Stromal cell of bone marrow (primary cell): ENCODE measurements around the gene ZDHHC18.

Experiments used
- DNase-seq: peaks from one replicate; pipeline ENCODE4 v3.0.0-alpha.2; 2012; ENCODE audit warnings: low read depth

Gene ZDHHC18, protein sequence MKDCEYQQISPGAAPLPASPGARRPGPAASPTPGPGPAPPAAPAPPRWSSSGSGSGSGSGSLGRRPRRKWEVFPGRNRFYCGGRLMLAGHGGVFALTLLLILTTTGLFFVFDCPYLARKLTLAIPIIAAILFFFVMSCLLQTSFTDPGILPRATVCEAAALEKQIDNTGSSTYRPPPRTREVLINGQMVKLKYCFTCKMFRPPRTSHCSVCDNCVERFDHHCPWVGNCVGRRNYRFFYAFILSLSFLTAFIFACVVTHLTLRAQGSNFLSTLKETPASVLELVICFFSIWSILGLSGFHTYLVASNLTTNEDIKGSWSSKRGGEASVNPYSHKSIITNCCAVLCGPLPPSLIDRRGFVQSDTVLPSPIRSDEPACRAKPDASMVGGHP

DNA sequence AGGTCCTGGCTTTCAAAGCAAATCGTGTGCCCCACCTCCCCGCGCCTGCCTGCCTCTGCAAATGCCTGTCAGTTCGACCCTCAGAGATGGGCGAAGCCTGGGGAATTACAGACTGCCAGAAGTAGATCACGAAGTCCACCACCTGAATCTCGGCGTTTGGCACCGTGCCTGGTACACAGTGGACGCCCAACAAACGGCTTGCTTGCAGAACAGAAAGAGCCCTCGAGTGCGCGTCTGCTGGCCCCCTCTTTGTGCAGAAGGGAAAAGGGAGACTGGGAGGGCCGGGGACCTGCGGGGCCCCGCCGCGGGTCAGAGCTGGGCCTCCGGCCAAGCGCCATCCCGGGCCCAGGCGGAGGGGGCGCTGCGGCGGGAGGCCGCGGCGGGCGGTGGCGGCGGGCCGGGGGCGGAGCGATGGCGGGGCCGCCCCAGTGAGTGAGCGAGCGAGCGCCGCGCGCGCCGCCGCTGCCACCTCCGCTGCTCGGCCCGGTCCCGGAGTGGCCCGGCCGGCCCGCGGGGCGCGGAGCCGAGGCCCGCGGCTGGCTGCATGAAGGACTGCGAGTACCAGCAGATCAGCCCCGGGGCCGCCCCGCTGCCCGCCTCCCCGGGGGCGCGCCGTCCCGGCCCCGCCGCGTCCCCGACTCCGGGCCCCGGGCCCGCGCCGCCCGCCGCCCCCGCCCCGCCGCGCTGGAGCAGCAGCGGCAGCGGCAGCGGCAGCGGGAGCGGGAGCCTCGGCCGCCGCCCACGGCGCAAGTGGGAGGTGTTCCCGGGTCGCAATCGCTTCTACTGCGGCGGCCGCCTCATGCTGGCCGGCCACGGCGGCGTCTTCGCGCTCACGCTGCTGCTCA is at the start of gene ZDHHC18:
Gene ZDHHC18 (plus strand): TSS at position 428 of the 845 bp plus-strand sequence. CDS start 117 bp downstream, at position 545.
- DNase-seq = no peak

DNA sequence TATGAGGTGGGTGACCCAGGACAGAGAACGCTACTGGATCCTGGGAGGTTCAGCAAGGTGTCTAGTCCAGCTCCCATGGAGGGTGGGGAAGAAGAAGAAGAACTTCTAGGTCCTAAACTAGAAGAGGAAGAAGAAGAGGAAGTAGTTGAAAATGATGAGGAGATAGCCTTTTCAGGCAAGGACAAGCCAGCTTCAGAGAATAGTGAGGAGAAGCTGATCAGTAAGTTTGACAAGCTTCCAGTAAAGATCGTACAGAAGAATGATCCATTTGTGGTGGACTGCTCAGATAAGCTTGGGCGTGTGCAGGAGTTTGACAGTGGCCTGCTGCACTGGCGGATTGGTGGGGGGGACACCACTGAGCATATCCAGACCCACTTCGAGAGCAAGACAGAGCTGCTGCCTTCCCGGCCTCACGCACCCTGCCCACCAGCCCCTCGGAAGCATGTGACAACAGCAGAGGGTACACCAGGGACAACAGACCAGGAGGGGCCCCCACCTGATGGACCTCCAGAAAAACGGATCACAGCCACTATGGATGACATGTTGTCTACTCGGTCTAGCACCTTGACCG is 47.3 kb upstream of the ZDHHC18 start:
- no peak for DNase-seq

DNA sequence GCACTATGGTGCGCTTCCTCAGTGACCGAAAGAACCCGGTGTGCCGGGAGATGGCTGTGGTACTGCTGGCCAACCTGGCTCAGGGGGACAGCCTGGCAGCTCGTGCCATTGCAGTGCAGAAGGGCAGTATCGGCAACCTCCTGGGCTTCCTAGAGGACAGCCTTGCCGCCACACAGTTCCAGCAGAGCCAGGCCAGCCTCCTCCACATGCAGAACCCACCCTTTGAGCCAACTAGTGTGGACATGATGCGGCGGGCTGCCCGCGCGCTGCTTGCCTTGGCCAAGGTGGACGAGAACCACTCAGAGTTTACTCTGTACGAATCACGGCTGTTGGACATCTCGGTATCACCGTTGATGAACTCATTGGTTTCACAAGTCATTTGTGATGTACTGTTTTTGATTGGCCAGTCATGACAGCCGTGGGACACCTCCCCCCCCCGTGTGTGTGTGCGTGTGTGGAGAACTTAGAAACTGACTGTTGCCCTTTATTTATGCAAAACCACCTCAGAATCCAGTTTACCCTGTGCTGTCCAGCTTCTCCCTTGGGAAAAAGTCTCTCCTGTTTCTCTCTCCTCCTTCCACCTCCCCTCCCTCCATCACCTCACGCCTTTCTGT is 46.0 kb upstream of the ZDHHC18 start:
- no peak for DNase-seq

DNA sequence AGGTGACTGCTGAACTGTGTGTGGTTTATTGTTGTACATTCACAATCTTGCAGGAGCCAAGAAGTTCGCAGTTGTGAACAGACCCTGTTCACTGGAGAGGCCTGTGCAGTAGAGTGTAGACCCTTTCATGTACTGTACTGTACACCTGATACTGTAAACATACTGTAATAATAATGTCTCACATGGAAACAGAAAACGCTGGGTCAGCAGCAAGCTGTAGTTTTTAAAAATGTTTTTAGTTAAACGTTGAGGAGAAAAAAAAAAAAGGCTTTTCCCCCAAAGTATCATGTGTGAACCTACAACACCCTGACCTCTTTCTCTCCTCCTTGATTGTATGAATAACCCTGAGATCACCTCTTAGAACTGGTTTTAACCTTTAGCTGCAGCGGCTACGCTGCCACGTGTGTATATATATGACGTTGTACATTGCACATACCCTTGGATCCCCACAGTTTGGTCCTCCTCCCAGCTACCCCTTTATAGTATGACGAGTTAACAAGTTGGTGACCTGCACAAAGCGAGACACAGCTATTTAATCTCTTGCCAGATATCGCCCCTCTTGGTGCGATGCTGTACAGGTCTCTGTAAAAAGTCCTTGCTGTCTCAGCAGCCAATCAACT is 45.2 kb upstream of the ZDHHC18 start:
- DNase-seq = no peak

DNA sequence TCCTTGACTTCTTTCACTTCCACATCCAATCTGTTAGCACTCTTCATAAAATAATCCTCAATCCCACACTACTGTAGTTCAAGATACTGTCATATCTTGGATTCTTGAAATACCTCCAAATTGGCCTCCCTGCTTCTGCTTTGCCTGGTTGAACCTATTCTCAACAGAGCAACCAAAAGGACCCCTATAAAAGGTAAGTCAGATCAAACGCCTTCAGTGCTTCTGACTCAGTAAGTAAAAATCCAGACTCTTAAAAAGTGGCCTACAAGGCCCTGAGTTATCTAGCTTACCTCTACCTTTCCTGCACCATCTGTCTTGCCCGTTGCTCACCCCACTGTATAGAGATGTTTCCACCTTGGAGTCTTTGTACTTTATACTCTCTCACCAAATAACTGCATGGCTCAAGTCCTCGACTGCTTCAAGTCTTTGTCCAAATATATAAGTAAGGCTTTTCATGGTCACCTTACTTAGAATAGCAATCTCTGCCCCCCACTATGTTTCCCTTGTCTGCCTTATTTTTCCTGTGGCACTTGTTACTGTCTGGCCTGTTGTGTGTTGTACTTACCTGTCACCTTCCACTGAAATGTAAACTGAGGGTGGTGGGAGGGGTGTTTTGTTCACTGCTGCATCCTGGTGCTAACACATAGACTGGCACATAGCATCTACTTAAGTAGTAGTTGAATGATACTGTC is 43.8 kb upstream of the ZDHHC18 start:
- no peak for DNase-seq

DNA sequence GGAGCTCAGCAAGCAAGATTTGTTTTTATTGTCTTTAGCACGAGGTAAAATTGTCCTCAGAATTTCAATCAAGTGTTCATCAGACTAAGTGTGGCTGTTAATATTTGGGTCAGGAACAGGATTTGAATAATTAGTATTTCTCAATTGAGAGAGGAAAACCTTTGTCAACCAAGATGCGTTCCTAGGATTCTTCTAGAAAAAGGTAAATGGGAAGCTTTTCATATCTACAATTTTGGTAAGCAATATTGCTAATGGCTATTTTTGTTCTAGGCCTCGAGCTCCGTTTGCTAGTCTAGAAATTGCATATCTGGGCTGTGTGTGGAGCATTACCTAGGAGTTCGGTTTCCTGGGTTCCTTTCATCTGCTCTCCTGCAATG is 42.9 kb upstream of the ZDHHC18 start:
- DNase-seq = no peak

DNA sequence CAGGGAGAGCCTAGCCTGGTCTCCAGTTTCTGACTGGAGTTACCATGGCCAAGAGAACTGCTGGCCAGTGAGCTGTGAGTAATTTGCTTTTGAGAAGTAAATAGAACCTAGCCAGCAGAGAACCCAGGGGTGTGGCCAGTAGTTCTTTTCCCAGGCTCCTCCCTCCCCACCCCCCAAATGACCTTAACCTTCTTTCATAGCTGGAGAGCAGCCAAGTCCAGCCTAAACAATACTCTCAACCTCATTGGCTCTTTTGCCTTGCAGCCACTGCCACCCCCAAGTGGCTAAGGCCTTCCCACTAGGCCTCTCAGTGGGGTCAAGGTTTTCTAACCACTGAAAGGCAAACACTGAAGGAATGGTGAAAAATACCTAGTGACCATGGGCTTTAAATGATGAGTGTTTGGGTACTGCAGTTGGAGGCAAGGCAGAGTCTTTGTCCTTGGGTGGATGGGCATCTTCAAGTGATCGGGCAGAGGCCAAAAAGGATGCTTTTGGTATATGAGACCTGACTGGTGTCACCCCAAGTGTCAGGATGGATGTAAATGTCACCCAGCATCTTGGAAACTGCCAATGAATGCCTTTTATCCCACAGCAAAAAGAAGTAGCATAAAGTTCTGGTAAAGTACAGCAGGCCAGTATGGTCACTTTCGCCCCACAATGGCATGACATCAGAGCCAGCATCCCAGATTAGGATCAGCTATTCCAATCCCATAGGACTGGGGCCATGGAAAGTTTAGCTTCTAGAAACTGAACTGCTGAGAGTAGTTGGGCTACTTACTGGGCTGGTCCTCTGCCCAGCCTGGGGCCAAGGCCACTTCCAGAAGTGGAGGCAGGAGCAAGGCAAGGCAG is 42.2 kb upstream of the ZDHHC18 start:
- DNase-seq = peak; percentile 73

DNA sequence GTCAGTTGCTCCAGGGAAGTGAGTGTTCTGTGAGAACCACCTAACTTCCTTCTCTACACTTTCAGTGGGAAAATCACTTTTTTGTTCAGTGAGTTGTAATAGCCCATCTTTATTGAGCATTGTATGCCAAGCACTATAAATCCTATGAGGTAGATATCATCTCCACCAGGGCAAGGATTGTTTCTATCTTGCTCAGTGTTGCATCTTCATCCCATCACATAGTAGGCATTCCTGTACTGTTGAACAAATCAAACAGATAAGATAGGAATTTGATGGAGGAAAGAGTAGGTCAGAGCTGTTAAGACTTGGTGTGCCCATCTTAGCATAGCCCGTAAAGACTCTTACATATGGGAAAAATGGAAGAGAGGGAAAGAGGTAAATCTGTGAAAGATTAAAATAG is 41.6 kb upstream of the ZDHHC18 start:
- DNase-seq = no peak

DNA sequence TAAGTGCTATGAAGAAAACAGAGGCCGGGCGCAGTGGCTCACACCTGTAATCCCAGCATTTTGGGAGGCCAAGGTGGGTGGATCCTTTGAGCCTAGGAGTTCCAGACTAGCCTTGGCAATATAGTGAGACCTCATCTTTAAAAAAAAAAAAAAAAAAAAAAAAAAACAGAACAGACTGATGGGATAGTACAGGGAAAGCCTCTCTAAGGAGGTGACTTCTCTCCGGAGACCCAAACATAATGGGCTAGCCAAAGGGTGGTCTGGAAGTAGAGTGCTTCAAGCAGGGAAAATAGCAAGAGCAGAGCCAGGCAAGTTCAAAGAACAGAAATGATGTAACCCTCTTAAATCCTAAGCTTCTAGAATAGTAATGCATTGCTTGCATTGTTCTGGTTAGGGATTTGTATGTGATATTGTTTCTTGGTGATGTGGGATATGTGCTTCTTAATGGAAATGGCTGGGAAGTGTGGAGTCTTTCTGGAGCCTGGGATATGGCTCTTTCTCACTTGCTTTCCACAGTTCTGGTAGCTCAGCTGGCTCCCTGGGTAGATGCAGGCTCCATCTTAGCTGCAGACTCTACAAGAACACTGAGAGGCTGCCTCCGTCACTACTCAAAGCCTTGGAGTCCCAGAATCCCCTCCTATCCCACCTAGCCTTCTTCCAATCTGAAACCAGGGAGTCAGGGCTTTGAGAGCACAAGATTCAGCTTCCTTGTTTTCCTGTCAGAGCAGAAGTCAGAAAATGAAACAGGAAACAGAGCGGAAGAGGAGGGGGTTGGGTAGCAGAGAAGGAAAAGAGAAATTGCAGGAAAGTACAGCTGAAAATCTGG is 40.7 kb upstream of the ZDHHC18 start:
- DNase-seq = no peak

DNA sequence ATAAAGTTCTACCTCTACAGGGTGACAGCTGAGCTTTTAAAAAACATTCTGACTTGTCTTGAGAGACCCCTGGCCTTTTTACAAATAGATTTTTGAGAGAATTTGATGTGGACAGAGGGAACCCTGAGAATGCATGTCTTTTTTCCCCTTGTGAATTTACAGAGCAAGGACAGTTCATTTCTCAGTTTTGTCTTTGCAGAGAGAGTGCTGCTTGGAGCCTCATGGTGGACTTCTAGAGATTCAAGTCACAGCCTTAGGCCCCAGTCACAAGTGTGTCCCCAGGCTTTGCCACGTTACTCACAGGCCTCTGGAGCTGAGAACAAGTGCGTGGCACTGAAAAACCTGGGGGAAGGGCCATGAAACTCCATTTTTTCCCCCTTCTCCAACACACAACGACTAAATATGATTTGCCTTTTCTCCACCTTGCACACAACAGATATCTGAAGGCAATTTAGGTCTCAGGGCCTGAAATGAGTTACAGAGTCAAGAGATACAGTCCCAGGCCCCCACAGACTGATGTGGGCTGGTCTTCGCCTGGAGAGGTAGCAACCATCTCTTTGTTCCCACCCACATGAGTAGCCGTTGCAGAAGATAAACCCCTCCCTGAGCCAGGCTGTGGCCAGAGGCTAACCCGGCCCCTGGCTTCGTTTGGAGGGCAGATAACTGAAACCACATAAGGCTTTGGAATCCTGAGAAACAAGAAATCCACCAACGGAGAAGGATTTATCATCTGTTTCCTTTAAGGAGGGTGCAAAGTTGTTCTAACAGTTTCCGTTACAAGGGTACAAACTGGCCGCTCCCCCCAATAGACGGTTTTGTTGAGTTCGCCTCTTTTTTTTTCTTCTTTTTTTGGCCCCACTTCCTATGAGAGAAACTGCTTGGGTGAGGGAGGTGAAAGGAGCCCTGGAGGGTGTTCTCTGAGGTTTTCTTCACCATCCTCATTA is 39.8 kb upstream of the ZDHHC18 start:
- DNase-seq = peak; percentile 73

DNA sequence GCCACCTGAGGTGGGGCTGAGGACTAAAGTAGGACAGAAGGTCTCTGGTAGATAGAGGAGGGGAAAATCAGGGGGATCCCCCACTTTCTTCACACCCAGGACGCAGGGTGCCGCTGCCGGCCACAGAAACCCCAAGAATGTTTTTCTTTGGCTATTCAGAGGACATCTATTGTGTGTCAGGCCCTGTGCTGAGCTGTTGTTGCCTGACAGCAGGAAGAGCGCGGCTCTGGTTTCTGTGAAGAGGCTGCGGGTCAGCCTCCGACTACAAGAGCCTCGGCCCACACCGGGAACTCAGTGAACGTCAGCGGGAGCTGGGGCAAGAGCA is 39.1 kb upstream of the ZDHHC18 start:
- no peak for DNase-seq

DNA sequence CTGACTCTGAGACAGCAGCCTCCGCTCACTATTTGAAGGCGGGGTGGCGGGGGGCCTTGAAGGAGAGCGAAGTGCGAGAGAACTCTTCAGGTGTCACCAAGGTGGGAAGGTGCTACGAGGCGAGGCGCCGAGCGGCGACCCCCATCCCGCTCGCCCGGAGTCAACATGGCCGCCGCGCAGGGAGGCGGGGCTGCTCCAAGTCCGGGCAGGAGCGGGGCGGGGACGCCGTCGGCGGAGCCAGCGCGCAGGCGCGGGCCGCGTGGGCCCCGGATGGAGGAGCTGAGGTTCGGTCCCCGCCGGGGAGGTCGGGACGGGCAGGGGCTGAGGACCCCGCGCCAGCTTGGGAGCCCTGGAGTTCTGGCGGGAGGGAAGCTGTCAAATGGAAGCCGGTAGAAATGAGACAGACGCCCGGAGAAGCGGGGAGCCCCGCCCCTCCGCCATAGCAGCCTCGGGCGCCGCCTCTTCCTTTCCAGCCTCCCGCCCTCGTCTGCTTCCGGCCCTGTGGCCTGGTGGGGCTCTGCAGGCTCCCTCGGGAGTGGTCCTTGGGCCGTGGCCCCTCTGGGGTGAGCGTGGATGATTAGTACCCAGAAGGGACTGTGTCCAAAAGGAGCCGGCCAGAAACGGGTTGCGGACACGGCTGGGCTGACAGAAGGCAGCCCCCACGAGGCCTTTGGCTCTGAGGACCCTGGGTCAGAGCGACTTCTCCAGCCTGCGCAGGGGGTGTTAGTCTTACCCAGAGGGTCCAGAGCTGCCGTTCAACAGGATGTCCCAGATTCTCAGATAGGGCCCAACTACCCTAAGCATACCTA is 38.6 kb upstream of the ZDHHC18 start, which contains the start of gene PIGV:
Gene PIGV (plus strand): TSS at position 245 of the 809 bp plus-strand sequence. CDS start 2,866 bp downstream, outside the sequence.
- DNase-seq = peak; percentile 64

DNA sequence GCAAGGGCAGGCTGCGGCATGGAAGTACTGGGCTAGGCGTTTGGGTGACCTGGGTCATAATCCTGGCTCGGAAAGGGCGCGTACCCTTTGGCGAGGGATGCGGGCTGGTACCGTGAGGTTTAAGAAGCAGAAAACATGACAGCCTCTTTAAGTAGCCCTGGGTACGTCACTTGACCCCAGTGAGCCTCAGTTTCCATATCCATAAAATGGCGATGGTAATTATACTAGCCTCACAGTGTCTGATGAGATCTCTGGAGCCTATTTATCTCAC is 38.0 kb upstream of the ZDHHC18 start:
- DNase-seq = no peak

DNA sequence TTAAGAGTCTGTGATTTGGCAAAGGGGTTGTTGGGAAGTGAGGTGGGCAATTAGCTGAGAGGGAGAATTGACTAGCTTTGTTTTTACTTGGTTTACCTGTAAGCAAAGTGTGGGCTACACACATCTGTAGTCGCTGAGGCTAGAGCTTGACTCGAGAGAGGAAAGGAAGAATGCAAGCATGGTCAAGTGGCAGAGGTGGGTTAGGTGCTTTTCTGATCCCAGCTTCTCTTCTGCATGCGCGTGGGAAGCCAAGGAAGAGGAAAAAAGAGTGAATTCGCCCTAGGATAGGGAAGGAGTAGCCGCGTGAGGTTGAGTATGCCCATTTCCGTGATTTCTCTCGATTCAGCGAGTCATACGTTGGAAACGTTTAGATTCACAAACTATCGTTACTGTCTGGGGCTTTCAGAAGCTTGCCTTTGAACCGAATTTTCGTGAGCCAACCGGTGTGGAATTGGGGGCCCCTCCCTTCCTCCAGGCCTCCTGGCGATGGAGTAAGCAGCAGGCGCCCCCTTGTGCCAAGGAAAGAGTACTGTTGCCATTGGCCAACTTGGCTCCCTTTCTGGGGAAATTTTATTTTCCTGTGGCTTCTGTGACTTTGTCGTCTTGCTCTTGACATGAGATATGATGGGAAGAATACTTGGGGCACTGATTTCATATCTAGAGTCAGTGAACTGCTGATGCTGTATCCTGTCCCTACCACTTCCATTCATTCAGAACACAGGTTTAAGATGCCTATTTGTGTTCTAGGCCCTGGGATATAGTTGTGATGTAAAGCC is 37.5 kb upstream of the ZDHHC18 start:
- peak; percentile 76 for DNase-seq

DNA sequence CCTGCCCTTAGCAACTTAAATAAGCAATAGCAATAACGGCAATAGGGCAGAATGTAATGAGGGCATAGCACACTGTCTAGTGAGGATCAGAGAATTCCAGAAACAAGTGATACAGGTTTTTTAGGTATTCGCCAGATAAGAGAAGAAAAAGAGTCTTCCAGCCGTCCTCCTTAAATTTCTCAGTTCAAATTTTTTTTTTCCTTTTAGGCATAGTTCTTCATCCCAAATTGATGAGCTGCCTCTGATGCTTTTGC is 36.9 kb upstream of the ZDHHC18 start:
- no peak for DNase-seq

DNA sequence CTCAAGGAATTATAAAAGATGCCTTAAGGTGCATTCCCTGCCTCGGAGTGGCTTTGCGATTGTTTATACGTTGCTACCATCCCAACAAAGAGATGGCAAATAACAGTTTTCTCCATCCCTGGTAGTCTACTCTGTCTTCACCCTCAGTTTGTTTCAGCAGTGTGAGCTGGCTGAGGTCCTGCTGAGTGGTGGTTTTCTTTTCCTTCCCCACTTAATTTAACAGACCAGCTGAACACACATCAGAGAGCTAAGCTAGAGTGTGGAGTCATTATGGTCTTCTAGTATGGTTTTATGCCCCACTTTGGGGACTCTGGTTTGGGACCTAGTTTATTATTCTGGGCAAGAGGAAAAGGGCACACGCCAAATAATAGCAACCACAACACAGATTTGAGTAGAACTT is 36.6 kb upstream of the ZDHHC18 start:
- DNase-seq = no peak

DNA sequence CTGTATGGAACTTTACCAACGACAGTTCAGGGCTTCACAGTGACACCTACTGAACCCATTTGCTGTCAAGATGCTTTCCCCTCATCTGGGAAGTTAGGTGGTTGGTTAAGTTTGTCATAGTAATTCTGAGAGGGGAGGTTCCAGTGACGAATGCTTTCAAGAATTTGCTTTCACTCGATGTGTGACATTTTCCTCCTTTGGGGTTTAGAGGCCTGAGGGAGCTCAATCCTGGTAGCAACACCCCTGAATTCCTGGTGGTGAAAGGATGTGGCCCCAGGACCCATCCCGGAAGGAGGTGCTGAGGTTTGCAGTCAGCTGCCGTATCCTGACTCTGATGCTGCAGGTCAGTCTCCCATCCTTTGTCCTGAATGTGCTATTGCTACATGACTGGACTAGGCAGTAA is 35.9 kb upstream of the ZDHHC18 start:
- no peak for DNase-seq
